T-helper 1 cell (primary cell): ENCODE measurements around the gene SLCO4A1.

ENCODE experiments used
- DNase-seq, 5 donors: peaks; one replicate each; pipeline ENCODE4 v3.0.0-alpha.2; 2012 to 2020
- total RNA-seq, 4 donors: gene quantifications; one replicate each; lab custom pipeline; 2026; lab: John Stamatoyannopoulos, UW

The SLCO4A1 gene
- 1.6 to 3.4 (median 1.9) reads per million in 4 donors for total RNA-seq

GRCh38 chr20:62642051-62642665, at the start of gene SLCO4A1:
SLCO4A1 (plus strand) TSS chr20:62642503; CDS start chr20:62656455, 13,952 bp downstream.
- peak; percentile 68 to 89 (median 73) for DNase-seq

- DNase-seq: no peak
Observed at GRCh38 chr20:62592506-62593177, 49.7 kb upstream of the SLCO4A1 start.

GRCh38 chr20:62593616-62594015, 48.7 kb upstream of the SLCO4A1 start:
- no peak for DNase-seq

GRCh38 chr20:62595069-62595468, 47.2 kb upstream of the SLCO4A1 start:
- DNase-seq: no peak

GRCh38 chr20:62595491-62595890, 46.8 kb upstream of the SLCO4A1 start:
- DNase-seq: no peak

GRCh38 chr20:62596486-62596885, 45.8 kb upstream of the SLCO4A1 start:
- DNase-seq: no peak

- no peak for DNase-seq
Observed at GRCh38 chr20:62596921-62597320, 45.4 kb upstream of the SLCO4A1 start.

- no peak for DNase-seq
Observed at GRCh38 chr20:62597416-62598115, 44.7 kb upstream of the SLCO4A1 start.

GRCh38 chr20:62598761-62599194, 43.5 kb upstream of the SLCO4A1 start:
- DNase-seq: no peak

- DNase-seq: no peak
Observed at GRCh38 chr20:62599216-62600110, 42.8 kb upstream of the SLCO4A1 start.

GRCh38 chr20:62601172-62601571, 41.1 kb upstream of the SLCO4A1 start:
- DNase-seq: no peak

GRCh38 chr20:62601714-62602113, 40.6 kb upstream of the SLCO4A1 start:
- no peak for DNase-seq

GRCh38 chr20:62602550-62602949, 39.8 kb upstream of the SLCO4A1 start:
- peak in 1 of 5 donors; percentile 69 for DNase-seq

GRCh38 chr20:62603021-62603906, 39.0 kb upstream of the SLCO4A1 start:
- peak in 2 of 5 donors; percentile 21 to 84 for DNase-seq

GRCh38 chr20:62603907-62604785, 38.2 kb upstream of the SLCO4A1 start:
- no peak for DNase-seq

- DNase-seq: no peak
Observed at GRCh38 chr20:62604796-62605195, 37.5 kb upstream of the SLCO4A1 start.

- no peak for DNase-seq
Observed at GRCh38 chr20:62605236-62605943, 36.9 kb upstream of the SLCO4A1 start.

- DNase-seq: no peak
Observed at GRCh38 chr20:62606016-62606415, 36.3 kb upstream of the SLCO4A1 start.

- no peak for DNase-seq
Observed at GRCh38 chr20:62606551-62607201, 35.6 kb upstream of the SLCO4A1 start.
